Posterior vena cava (tissue), 2 donors: ENCODE data around the gene FBXW4. TPM values are rescaled to one million over a fixed set of nuclear protein-coding genes. Genes with fewer than 3 reads are reported as not detected.

Source experiments
- DNase-seq: peaks from one replicate; pipeline ENCODE4 v3.0.0-alpha.2; 2020; ENCODE audit warnings: low spot score
- intact Hi-C, 2 donors: fragments of 100-400 bp; cut with DNase I; formaldehyde crosslinking; loops; one replicate each; pipeline versions ENCODE4 v1.14.1 to v1.14.2; 2022 to 2023
- total RNA-seq, 2 donors: library from RNA; stranded (reverse); fragmentation: NEBNext Ultra II Directional; extraction: Animal tissue kit (Norgen Biotek cat#: 25700); gene quantifications; one replicate each; pipeline ENCODE4 v1.2.1, GENCODE V29; 2021
- donor health status: DM: yes; HTN: yes; CAD: no.
- donor health status: DM: yes; HTN: yes; CAD: no.

The FBXW4 gene
- total RNA-seq, 2 donors from 2014 or later: 69.3 to 75.1 TPM

DNA sequence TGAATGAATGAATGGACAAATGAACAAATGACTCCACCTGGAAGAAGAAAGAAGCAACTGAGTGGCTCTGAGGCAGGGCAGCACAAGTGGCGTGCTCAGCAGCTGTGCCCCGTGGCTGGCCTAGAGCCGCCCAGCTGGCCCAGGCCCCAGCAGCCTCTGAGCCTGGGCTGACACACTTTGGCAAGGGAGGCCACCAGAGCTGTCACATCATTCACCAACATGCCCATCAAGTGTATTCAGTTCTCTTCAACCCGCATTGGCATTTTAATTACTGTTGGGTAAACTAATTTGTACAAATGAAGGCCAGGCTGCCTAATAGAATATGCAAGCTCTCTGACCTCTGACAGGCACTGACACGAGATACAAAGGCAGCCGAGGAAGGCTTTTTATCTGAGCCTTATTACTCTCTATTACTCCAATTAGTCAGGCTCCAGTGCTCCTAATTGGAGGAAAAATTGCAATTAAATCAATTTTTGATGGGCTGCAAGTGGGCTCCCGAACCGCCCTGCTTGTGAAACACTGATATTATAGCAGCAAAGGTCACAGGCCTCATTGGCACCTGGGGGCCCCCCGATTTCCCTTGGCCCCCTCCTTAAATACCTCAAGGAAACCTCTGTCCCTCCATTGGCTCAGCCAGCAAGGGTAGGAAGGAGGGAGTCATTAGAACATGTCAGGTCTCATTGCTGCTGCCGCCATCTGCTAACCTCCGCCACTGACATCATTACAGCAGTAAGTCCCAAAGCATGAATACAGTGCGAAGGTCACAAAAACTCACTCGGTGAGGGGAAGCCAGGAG lies 64.9 kb downstream of the FBXW4 start:
- intact Hi-C loops: no loop called here
- DNase-seq: no peak

DNA sequence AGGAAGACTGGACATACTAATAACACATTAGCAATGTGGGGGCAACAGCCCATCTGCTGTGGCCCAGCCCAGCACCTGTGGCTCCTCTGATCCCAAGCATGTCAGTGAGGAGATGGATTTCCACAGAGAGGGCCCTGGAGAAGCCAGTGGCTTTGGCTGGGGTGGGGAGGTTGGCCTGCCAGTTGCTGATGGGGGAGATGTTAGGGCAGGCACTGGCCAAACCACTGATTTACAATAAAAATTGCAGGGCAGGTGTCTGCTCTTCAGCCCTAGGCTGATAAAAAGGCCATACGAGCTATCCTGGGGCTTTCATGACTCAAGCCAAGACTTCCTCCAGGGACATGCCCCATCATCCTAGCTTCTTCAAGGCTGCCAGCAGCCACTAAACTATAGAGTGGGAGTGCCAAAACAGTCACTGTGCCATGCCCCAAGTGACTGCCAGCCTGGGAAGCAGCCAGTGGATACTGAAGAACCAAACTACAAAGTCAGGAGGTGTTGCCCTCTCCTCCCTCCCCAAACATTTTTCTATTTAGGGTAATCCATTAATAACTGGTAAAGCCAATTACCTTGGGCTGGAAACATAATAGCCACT lies 69.1 kb downstream of the FBXW4 start:
- intact Hi-C loops: no loop called here
- no peak for DNase-seq

DNA sequence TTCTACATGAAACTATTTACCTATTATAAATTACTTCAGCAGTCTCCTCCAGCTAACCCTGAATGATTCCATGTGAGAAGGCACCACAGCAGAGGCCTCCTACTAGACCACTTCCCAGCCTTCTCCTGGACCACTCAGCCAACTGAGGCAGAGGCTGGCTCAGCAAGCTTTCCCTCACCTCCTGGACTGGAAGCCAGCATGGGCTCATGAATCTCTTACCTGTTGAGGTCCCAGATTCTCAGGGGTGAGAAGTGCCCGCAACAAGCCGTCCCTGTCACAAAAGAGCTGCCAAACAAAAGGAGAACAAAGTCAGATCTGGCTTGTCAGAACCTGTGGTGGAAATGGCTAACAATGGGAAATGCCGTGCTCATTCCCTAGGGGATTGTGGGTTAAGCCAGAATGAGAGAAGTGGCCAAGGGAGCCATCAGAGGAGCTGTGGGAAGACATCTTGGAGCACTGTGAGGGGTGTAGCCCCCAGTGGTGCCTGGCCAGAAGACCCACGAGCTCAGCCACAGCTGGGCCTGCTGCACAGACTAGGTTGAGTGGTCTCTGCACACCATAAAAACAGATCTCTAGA lies 70.4 kb downstream of the FBXW4 start:
- intact Hi-C loops: no loop called here
- DNase-seq: no peak

DNA sequence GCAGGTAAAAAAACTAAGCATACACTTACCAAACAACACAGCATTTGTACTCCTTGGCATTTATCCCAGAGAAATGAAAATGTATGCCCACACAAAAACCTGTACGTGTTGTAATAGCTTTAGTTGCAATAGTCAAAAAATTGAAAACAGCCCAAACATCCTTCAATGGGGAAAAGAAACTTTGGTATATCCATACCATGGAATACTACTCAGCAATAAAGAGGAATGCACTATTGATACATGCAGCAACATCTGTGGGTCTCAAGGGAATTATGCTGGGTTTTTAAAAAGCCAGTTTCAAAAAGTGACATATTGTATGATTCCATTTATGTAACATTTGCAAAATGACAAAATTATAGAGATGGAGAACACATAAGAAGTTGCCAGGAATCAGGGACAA lies 71.4 kb downstream of the FBXW4 start:
- no peak for DNase-seq
- intact Hi-C loops: no loop called here

DNA sequence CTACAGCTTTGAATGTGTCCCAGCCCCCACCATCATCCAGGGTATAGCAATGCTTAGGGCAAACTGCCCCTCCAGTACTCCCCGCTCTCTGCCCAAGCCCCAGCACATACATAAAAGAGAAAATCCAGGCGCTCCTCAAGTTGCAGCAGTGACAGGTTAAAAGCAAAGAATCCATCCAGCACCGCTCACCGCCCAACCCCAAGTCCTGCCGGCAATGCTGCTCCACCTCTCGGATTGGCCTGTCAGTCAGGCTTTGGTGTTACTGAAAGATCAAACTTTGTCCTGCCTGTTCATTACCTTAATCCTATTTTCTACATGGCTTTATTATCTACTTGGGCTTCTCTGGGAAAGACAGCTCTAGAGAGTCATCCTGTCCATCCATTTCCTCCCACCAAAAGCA lies 75.0 kb downstream of the FBXW4 start:
- intact Hi-C loops: no loop called here
- no peak for DNase-seq

DNA sequence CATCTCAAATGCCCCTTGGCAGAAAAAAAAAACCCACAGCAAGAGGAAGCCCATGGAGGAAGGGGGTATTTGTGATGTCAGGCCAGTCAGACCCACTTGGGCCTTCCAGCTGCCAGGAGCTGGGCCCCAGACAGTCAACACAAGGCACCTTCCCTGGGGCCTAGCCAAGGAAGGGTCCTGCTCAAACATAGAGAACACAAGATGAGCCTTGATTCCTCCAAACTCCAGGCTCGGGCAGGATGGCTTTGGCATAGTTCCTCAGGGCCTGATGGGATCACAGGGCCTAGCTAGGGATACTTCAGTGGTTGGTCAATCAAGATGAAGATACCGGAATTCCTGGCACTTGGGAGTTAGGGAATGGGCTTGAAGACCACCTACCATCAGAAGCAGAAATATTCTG lies 76.1 kb downstream of the FBXW4 start:
- no peak for DNase-seq
- intact Hi-C loops: no loop called here

DNA sequence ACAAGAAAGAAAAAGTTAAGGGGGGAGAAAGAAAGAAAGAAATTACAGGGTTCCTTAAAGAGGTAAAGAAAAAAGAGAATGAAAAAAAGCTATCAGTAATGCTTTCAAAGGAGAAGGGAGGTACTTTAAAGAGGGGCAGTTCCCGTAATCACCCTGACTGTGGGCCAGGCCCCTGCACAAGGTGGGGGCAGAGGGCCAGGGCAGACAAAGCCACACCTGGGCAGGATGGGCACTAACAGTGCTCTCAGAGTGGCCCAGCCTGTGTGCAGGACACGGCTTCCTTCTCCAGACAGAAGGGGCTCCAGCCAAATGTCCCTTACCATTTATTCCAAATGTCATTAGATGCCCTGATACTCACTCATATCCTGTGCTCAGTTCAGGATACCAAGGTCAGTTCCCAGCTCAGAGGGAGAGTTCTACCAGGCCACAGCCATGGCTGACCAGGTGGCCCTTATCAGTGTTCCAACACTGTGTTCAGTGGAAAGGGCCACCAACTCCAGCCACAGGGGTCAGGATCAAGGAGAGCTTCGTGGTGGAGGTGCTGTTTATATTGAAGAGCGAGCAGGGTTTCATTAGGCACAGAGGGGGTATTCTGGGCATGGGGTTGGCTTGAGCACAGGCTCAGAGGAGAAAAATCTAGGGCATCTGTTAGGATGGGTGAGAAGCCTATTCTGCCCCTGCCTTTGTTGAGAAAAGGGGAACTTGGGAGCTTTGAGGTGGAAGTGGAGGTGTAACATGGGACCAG lies 77.0 kb downstream of the FBXW4 start:
- DNase-seq: no peak
- intact Hi-C loops: no loop called here

DNA sequence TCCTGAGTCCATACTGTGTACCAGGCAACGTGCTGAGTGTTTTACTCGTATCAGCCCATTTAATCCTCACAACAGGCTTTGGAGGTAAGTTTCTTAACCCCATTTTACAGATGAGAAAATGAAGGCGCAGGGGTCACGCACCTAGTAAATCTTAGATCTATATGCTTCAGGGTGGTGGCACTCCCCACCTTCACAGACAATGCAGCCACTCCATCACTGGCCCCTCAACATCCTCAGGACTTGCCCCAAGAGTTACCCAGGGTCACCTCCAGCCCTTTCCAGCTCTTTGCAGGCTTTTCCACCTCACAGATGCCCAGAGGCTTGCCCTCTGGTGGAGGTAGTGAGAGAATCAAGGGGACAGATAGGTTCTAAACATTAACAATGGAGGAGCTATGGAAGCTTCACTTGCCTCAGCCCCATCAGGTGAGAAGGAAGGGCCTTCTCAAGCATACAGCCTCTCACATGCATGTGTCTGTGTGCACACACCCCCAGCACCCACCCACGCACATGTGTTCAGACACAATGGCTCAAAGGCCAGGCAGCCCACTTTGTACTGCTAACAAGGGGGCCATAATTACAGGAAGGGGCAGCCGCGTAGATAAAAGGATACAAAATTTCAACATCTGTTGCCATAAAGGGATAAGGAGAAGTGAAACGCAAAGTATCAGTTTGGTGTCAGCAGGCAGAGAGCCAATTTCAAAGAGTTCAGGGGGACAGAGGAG lies 77.7 kb downstream of the FBXW4 start:
- DNase-seq: no peak
- intact Hi-C loops: no loop called here

DNA sequence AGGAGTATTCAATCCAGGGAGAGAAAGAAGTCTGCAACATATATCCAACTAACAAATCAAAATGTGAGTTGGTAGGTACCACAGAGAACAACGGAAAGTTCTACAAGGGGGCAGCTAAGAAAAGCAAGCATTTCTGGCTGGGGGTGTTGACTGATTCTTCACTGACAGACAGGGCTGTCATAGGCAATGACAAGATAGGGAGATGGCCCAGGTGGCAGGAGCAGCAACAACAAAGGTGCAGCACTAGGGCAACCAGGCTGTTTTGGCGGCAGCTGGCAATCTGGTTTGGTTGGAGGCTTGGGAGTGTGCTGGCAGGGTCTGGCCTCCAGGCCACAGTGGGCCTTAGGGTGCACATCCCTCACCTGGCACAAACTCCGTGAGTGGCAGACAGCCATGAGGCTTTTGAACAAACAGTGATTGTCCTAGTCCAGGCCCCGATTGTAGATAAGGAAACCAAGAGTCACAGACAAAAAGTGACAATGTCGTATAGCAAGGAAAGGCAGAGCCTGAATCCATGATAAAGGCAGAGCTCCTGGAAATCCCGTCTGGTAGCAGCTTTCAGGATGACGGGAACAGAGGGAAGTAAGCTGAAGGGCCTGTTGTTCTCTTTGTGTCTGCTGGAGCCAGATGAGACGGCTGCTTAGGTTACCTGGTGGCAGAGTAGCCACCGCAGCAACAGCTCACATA lies 78.4 kb downstream of the FBXW4 start:
- intact Hi-C loops: no loop called here
- no peak for DNase-seq

DNA sequence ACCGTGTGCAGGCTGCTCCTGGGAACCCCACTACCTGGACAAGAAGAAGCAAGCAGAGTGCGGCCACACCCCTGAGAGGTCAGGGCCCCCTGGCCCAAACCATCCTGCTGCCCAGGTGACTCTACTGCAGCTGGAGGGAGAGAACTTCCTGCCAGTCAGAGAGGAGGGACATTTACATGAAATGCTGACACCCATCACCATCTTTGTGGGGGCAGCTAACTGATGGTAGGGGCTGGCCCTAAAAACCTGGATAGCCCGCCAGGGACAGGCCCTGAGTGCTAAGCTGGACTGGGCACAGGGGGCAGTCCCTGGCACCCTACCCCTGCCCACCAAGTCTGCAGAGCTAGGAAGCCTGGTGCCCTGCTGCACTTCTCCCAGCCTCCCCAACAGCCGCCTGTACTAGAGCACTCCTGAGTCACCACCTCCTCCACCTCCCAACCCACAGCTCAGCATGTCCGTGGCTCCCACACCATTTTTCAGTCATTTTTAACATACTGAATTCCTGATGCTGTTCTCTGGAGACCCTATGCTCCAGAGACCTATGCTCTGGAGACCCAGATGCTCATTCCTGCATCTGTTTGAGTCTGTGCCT lies 79.3 kb downstream of the FBXW4 start:
- no peak for DNase-seq
- intact Hi-C loops: no loop called here

DNA sequence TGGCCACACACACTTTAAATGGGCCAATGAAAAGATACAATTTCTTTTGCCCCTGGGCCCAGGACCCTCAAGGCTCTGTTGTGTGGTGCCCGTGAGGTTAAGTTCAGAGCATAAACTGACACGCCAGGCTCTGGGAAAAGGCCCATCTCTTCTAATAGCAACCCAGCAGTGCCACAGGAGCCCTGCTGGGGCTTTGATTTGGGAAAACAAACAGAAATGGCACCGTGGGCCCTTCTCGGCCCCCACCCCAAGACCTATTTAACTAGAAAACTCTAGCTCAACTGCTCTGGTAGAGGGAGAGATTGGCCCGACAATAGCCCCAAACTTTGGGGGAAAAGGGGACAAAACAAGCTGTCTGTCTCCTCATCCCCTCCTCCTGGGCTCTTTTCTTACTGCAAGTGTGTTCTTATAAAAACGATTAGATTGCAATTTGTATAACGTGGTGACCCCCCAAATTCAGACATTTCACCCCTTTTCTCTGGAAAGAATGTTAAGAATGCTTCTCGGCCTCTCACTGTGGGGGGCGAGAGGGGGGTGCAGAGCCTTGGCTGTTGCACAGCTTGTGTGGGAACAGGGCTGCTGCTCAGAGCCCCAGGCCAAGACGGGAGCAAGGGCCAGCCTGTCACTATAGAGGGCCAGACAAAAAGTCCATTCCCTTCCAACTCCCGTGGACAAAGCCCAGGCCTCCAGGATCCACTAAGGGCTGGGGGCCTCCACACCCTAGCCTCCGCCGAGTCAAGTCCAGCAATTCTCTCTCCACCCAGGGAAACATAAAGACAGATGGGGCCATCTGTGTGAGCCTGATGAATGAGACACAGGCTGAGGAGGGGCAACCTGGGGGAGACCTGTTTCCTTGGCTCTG lies 80.1 kb downstream of the FBXW4 start:
- intact Hi-C loops: no loop called here
- DNase-seq: no peak

DNA sequence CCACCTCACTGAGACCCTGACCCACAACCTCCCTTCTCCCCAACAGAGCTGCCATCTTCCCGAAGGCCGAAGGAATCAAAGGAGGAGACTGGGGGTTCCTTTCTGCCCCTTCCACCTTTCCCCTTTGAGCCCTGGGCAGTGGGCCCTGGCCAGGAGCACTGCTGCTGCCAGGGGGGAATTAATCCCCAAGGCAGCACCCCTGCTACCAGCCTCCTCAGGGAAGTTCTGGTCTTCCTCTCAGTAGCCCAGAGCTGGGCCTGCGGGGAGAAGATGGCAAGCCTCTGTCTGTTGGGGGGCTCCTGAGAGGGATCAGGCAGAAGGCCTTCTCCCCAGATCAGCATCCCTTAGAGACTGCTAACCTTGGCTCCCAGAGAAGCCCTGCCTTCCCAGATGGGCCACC lies 81.3 kb downstream of the FBXW4 start:
- intact Hi-C loops: no loop called here
- DNase-seq: no peak

DNA sequence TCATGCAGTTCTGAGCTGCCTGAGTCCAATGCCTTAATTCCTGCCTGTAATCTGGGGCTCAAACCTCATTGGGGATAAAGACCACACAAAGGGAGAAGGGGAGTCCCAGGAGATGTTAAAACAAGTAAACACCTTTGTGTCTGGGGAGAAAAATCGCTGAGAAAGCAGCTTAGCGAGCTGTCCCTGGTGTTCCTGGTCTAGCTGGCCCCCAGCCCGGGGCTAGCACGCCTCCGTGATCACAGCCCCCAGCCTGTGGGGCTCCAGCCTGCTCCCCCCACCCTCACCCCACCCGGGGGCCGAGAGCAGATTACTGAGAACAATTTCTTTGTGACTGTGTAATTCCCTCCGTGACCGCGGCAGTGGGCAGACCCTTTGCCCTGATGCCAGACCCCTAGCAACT lies 82.1 kb downstream of the FBXW4 start:
- intact Hi-C loops: no loop called here
- DNase-seq: no peak

DNA sequence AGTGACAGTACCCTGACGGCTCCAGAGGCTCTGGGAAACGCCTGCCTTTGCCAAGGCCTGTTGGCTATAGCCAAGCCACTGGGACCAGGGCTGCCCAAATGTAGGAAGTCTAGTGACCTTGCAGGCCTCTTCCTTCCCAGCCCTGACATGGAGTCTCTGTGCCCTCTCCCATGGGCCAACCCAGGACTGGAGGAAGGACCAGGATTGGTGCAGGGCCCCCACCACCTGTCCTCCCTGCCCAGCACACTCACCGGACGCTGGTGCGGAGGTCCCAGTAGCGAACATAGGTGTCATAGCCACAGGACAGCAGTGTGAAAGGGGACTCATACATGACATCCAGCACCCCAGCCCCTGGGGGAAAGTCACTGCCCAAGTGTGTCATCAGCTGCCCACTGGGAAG lies 82.9 kb downstream of the FBXW4 start:
- intact Hi-C loops: no loop called here
- no peak for DNase-seq

DNA sequence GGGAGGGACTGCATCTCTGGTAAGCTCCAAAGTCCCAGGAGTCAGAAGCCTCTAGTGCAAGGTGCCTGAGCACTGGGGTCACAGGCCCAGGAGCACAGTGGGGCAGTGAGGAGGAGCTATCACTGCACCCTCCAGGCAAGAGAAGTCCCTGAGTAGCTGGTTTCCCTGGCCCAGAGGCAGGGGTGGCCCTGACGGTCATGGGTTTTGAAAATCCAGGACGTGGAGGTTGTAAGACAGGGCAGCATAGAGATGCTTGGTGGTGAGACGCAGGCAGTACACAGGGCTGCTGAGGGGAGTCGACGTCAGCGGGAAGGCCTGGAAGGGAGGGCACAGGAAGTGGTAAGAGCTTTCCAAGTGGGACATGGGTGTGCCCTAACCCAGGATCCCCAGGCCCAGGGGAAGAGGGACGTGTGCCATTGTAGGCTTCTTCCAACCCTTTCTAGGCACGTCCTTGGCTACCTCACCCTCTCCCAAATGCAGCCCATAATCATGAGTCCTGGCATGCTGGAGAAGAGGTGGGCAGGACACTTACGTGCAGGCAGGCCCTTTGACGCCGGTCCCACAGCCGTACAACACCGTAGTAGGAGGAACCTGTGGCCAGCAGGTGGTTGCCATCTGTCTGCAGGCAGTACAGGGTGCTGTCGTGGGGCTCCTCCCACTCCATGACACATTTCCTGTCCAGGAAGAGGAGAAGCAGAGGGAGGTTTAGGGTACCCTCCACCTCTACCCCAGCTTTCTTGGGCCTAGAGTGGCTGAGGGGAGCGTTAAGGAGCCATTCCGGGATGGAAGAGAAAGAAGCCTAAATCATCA lies 83.7 kb downstream of the FBXW4 start:
- intact Hi-C loops: no loop called here
- DNase-seq: no peak

DNA sequence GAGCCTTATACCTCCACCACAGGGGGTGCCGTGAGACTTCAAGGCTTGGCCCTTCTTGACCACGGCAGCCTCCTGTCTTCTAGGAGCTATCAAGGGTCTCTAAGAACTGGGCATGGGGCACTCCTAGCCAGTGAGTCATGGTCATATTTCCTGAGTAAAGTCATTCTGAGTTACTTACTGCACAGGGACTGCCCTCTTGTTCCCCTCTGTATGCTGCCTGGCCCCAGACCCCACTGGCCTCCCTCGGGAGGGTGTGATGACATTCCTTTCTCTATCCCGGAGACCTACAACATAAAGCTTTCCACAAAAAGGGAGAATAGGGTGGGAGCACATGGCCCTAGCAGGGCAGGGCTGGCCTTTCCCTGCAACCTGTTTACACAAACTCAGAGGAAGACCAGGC lies 85.5 kb downstream of the FBXW4 start:
- intact Hi-C loops: loop anchor here in 1 of 2 donors (10.0 kb wide), 1 partner anchor 175 kb away; the partner anchor contains the start of gene NPM3
- no peak for DNase-seq

DNA sequence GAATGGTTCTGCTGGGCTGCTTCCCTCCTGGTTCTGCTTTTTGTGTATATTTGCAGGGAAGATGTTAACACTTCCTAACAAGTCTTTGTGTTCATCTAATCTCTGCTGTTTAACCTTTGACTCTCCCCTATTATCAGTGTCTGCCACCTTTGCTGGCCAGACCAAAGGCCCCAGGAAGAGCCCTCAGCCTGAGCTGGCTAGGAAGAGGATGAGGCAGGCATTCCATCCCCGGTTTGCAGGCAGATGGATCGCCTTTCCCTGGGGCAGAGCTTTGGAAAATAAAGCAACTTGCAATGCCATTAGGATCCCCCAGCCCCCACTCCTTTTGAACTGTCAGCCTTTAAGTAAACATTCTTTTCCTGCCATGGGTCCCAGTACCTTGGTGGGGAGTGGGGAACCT lies 87.8 kb downstream of the FBXW4 start:
- intact Hi-C loops: loop anchor here in 1 of 2 donors (10.0 kb wide), 1 partner anchor 178 kb away; the partner anchor contains the start of gene NPM3

More for the DNA sequence above, 87.8 kb downstream of the FBXW4 start:
- no peak for DNase-seq
